Ascending aorta (tissue), 2 donors: ENCODE measurements around the gene PEX3. TPM values are rescaled to one million over a fixed set of nuclear protein-coding genes. Genes with fewer than 3 reads are reported as not detected.

Experiments used
- DNase-seq, 2 donors: peaks; one replicate each; pipeline ENCODE4 v3.0.0-alpha.2; 2019; ENCODE audit warnings: low spot score in 2 of 2
- H3K27ac ChIP-seq, 2 donors: fragments of 200-600 bp; sonication (generic); one replicate each; pipeline ENCODE4 v1.5.1; 2016 to 2017; ENCODE audit warnings: mild to moderate bottlenecking in 1 of 2
- H3K27me3 ChIP-seq: fragments of 200-600 bp; sonication (generic); one replicate; pipeline ENCODE4 v1.5.1; 2017
- H3K36me3 ChIP-seq, 2 donors: fragments of 200-600 bp; sonication (generic); one replicate each; pipeline ENCODE4 v1.5.1; 2016
- H3K4me1 ChIP-seq, 2 donors: fragments of 200-600 bp; sonication (generic); one replicate each; pipeline ENCODE4 v1.5.1; 2016 to 2017; ENCODE audit warnings: mild to moderate bottlenecking in 1 of 2
- H3K4me3 ChIP-seq, 2 donors: fragments of 200-600 bp; sonication (generic); one replicate each; pipeline ENCODE4 v1.5.1; 2016 to 2017; ENCODE audit warnings: mild to moderate bottlenecking in 1 of 2
- H3K9me3 ChIP-seq, 2 donors: fragments of 200-600 bp; sonication (generic); one replicate each; pipeline ENCODE4 v1.5.1; 2016
- CTCF ChIP-seq, 3 experiments: fragments of 200-600 bp in 2 of 3; fragments of 450-650 bp in 1 of 3; sonication (generic) in 2 of 3; IDR thresholded peaks; one replicate each; pipeline ENCODE4 v1.5.1; 2016 to 2019; ENCODE audit warnings: antibody characterized with exemption in 3 of 3, mild to moderate bottlenecking in 1 of 3, moderate library complexity in 1 of 3
- intact Hi-C: fragments of 100-400 bp; cut with DNase I; formaldehyde crosslinking; loops from one replicate; pipeline ENCODE4 v1.15.1; 2023
- total RNA-seq: library from RNA; depleted of rRNA; stranded (reverse); fragments of >200 nt; gene quantifications from one replicate; pipeline ENCODE4 v1.1.0, GENCODE V29; 2016

PEX3 gene
- total RNA-seq, 1 donor from 2014 or later: 0.96 TPM

- H3K4me3 ChIP-seq: no peak overlapping the region
- H3K9me3 ChIP-seq: no peaks in the 10 kb centered on the region
- H3K36me3 ChIP-seq: no peaks in the 10 kb centered on the region
- no peaks in the 10 kb centered on the region for H3K4me1 ChIP-seq
- intact Hi-C loops: no loop called here
- TF ChIP-seq CTCF (IDR thresholded peaks at IDR 0.05): no peak
- DNase-seq: no peak
- no peak overlapping the region for H3K27ac ChIP-seq
- H3K27me3 ChIP-seq: no peaks in the 10 kb centered on the region
Observed at GRCh38 chr6:143527677-143528076, 77.1 kb downstream of the PEX3 start.

- intact Hi-C loops: no loop called here
- H3K4me1 ChIP-seq: no peaks in the 10 kb centered on the region
- H3K9me3 ChIP-seq: no peaks in the 10 kb centered on the region
- no peaks in the 10 kb centered on the region for H3K27me3 ChIP-seq
- no peak for DNase-seq
- no peak for TF ChIP-seq CTCF (IDR thresholded peaks at IDR 0.05)
- H3K27ac ChIP-seq: no peak overlapping the region
- H3K36me3 ChIP-seq: no peaks in the 10 kb centered on the region
- no peak overlapping the region for H3K4me3 ChIP-seq
Observed at GRCh38 chr6:143528164-143528811, 77.7 kb downstream of the PEX3 start.

GRCh38 chr6:143529095-143529494 lies 78.5 kb downstream of the PEX3 start:
- H3K4me3 ChIP-seq: no peak overlapping the region
- H3K9me3 ChIP-seq: no peaks in the 10 kb centered on the region
- TF ChIP-seq CTCF (IDR thresholded peaks at IDR 0.05): no peak
- no peaks in the 10 kb centered on the region for H3K36me3 ChIP-seq
- H3K27me3 ChIP-seq: no peaks in the 10 kb centered on the region
- H3K4me1 ChIP-seq: no peaks in the 10 kb centered on the region
- DNase-seq: no peak
- H3K27ac ChIP-seq: no peak overlapping the region
- intact Hi-C loops: no loop called here

GRCh38 chr6:143531720-143532499 lies 81.3 kb downstream of the PEX3 start:
- Histone ChIP-seq H3K9me3 (no peaks in the 10 kb centered on the region), H3K4me1 (peaks cover 0 to 2% of the 10 kb centered on the region in 2 donors), H3K27me3 (no peaks in the 10 kb centered on the region), H3K4me3 (no peak overlapping the region), H3K36me3 (no peaks in the 10 kb centered on the region), H3K27ac (no peak overlapping the region)
- DNase-seq: no peak
- no peak for TF ChIP-seq CTCF (IDR thresholded peaks at IDR 0.05)
- intact Hi-C loops: no loop called here

- Histone ChIP-seq H3K27ac (no peak overlapping the region), H3K36me3 (no peaks in the 10 kb centered on the region), H3K9me3 (no peaks in the 10 kb centered on the region), H3K27me3 (no peaks in the 10 kb centered on the region), H3K4me1 (peaks cover 0 to 7% of the 10 kb centered on the region in 2 donors), H3K4me3 (no peak overlapping the region)
- DNase-seq: no peak
- no peak for TF ChIP-seq CTCF (IDR thresholded peaks at IDR 0.05)
- intact Hi-C loops: no loop called here
Observed at GRCh38 chr6:143535189-143535614, 84.6 kb downstream of the PEX3 start.
